Upper lobe of left lung (tissue), 4 donors: ENCODE results near the gene DLGAP1.
"Not testable (repeated sequence)": the region's sequence is repeated elsewhere in the genome, so short reads cannot be mapped to it uniquely, and the experiment has no call there.

Source experiments
- EP300 ChIP-seq, 4 donors: sonication (generic); formaldehyde crosslinking; IDR thresholded peaks; one replicate each; pipeline ENCODE4 v1.5.1; 2017; ENCODE audit warnings: antibody characterized with exemption in 4 of 4, control low read depth in 2 of 4
- TF ChIP-seq, protein P1 (sequence below), 6 experiments: fragments of 450-650 bp in 4 of 6; fragments of 200-600 bp in 2 of 6; sonication (generic) in 2 of 6; IDR thresholded peaks; one replicate each; pipeline ENCODE4 v1.5.1; 2016 to 2019; ENCODE audit warnings: antibody characterized with exemption in 6 of 6

DNA sequence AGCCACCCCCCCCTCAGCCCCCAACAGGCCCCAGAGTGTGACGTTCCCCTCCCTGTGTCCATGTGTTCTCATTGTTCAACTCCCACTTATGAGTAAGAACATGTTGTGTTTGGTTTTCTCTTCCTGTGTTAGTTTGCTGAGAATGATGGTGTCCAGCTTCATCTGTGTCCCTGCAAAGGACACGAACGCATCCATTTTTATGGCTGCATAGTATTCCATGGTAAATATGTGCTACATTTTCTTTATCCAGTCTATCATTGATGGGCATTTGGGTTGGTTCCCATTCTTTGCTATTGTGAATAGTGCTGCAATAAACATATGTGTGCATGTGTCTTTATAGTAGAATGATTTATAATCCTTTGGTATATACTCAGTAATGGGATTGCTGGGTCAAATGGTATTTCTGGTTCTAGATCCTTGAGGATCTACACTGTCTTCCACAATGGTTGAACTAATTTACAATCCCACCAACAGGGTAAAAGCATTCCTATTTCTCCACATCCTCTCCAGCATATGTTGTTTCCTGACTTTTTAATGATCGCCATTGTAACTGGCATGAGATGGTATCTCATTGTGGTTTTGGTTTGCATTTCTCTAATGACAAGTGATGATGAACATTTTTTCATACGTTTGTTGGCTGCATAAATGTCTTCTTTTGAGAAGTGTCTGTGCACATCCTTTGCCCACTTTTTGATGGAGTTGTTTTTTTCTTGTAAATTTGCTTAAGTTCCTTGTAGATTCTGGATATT lies 760.9 kb downstream of the DLGAP1 start:
- TF ChIP-seq, protein P1, sequence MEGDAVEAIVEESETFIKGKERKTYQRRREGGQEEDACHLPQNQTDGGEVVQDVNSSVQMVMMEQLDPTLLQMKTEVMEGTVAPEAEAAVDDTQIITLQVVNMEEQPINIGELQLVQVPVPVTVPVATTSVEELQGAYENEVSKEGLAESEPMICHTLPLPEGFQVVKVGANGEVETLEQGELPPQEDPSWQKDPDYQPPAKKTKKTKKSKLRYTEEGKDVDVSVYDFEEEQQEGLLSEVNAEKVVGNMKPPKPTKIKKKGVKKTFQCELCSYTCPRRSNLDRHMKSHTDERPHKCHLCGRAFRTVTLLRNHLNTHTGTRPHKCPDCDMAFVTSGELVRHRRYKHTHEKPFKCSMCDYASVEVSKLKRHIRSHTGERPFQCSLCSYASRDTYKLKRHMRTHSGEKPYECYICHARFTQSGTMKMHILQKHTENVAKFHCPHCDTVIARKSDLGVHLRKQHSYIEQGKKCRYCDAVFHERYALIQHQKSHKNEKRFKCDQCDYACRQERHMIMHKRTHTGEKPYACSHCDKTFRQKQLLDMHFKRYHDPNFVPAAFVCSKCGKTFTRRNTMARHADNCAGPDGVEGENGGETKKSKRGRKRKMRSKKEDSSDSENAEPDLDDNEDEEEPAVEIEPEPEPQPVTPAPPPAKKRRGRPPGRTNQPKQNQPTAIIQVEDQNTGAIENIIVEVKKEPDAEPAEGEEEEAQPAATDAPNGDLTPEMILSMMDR (IDR thresholded peaks at IDR 0.05), result not testable (repeated sequence)
- not testable (repeated sequence) for TF ChIP-seq EP300 (IDR thresholded peaks at IDR 0.05)
